Ishikawa (cell line): ENCODE results near the gene EPHA2.

Source experiments
- CEBPB ChIP-seq: IDR thresholded peaks from 2 replicates; pipeline ENCODE4 v1.6.1; 2012
- CREB1 ChIP-seq: IDR thresholded peaks from 2 replicates; pipeline ENCODE4 v1.6.1; 2012; ENCODE audit warnings: low read depth
- EP300 ChIP-seq: IDR thresholded peaks from 2 replicates; pipeline ENCODE4 v1.6.1; 2012; ENCODE audit warnings: borderline replicate concordance
- FOXM1 ChIP-seq: IDR thresholded peaks from 2 replicates; pipeline ENCODE4 v1.6.1; 2012; ENCODE audit warnings: low read depth, borderline replicate concordance
- MAX ChIP-seq: IDR thresholded peaks from 2 replicates; pipeline ENCODE4 v1.6.1; 2012
- RAD21 ChIP-seq: IDR thresholded peaks from 2 replicates; pipeline ENCODE4 v1.6.1; 2012; ENCODE audit warnings: low read depth
- REST ChIP-seq: IDR thresholded peaks from 2 replicates; pipeline ENCODE4 v1.6.1; 2012; ENCODE audit warnings: low read depth, mild to moderate bottlenecking
- TAF1 ChIP-seq: IDR thresholded peaks from 2 replicates; pipeline ENCODE4 v1.6.1; 2012; ENCODE audit warnings: low read depth, mild to moderate bottlenecking
- TEAD4 ChIP-seq: IDR thresholded peaks from 2 replicates; pipeline ENCODE4 v1.6.1; 2012
- USF1 ChIP-seq: IDR thresholded peaks from 2 replicates; pipeline ENCODE4 v1.6.1; 2012
- YY1 ChIP-seq: IDR thresholded peaks from 2 replicates; pipeline ENCODE4 v1.6.1; 2012; ENCODE audit warnings: low read depth

- TF ChIP-seq RAD21 (no peak), YY1 (no peak), REST (no peak), TAF1 (no peak), CREB1 (no peak), TEAD4 (no peak), EP300 (no peak), USF1 (no peak), MAX (no peak), CEBPB (no peak), FOXM1 (no peak)
Observed at GRCh38 chr1:16119504-16119903, 36.4 kb downstream of the EPHA2 start.
